DND-41 (cell line): ENCODE results near the gene CYP11A1.

ENCODE experiments used
- ATAC-seq: fragments of 200-7000 bp; cut with Tn5 transposase; 3 replicates; pipeline ENCODE4 v1.9.1; 2021; ENCODE audit warnings: low read depth; ENCODE audit not compliant: insufficient read depth
- DNase-seq: peaks from one replicate; pipeline ENCODE4 v3.0.0-alpha.2; 2020
- H2AFZ ChIP-seq: 2 replicates; pipeline ENCODE4 v1.6.0; 2012; ENCODE audit warnings: low read depth, low read length
- H3K27ac ChIP-seq: 2 replicates; pipeline ENCODE4 v1.5.1; 2012; ENCODE audit warnings: low read length, inconsistent platforms
- H3K27me3 ChIP-seq: fragments of 200-600 bp; sonication (generic); 2 replicates; pipeline ENCODE4 v1.6.0; 2012; ENCODE audit warnings: low read length, mild to moderate bottlenecking, inconsistent platforms; ENCODE audit not compliant: insufficient read depth, poor library complexity
- H3K36me3 ChIP-seq: 2 replicates; pipeline ENCODE4 v1.5.1; 2012; ENCODE audit warnings: low read length, inconsistent platforms; ENCODE audit not compliant: insufficient read depth
- H3K4me1 ChIP-seq: 2 replicates; pipeline ENCODE4 v1.5.1; 2012; ENCODE audit warnings: mild to moderate bottlenecking, low read length; ENCODE audit not compliant: insufficient read depth
- H3K4me2 ChIP-seq: 2 replicates; pipeline ENCODE4 v1.6.0; 2012; ENCODE audit warnings: mild to moderate bottlenecking, moderate library complexity, low read length, inconsistent platforms; ENCODE audit not compliant: insufficient read depth
- H3K4me3 ChIP-seq, 2 experiments: fragments of 200-600 bp in 1 of 2; shearing (Covaris generic) in 1 of 2; 2 replicates each; pipeline ENCODE4 v1.5.1; 2012 to 2016; ENCODE audit warnings: inconsistent platforms in 2 of 2, low read length in 2 of 2, mild to moderate bottlenecking in 2 of 2, low read depth in 1 of 2, moderate library complexity in 1 of 2
- H3K79me2 ChIP-seq: 2 replicates; pipeline ENCODE4 v1.6.0; 2012; ENCODE audit warnings: low read length, inconsistent platforms; ENCODE audit not compliant: insufficient read depth
- H3K9ac ChIP-seq: 2 replicates; pipeline ENCODE4 v1.6.0; 2012; ENCODE audit warnings: low read depth, mild to moderate bottlenecking, inconsistent platforms, low read length, moderate library complexity
- H3K9me3 ChIP-seq: 2 replicates; pipeline ENCODE4 v1.5.1; 2012; ENCODE audit warnings: low read length, moderate library complexity, mild to moderate bottlenecking, inconsistent platforms; ENCODE audit not compliant: insufficient read depth, severe bottlenecking
- H4K20me1 ChIP-seq: 2 replicates; pipeline ENCODE4 v1.6.0; 2012; ENCODE audit warnings: low read length; ENCODE audit not compliant: insufficient read depth
- CTCF ChIP-seq: IDR thresholded peaks from 2 replicates; pipeline ENCODE4 v1.5.1; 2012; ENCODE audit warnings: borderline replicate concordance, low read length, moderate library complexity, mild to moderate bottlenecking; ENCODE audit not compliant: poor library complexity, severe bottlenecking; ENCODE audit errors: extremely low read depth
- EZH2 ChIP-seq: IDR thresholded peaks from 3 replicates; pipeline ENCODE4 v1.6.1; 2012; ENCODE audit warnings: borderline replicate concordance, low read depth, mild to moderate bottlenecking, moderate library complexity, low read length, inconsistent platforms; ENCODE audit not compliant: severe bottlenecking

Gene CYP11A1

DNA sequence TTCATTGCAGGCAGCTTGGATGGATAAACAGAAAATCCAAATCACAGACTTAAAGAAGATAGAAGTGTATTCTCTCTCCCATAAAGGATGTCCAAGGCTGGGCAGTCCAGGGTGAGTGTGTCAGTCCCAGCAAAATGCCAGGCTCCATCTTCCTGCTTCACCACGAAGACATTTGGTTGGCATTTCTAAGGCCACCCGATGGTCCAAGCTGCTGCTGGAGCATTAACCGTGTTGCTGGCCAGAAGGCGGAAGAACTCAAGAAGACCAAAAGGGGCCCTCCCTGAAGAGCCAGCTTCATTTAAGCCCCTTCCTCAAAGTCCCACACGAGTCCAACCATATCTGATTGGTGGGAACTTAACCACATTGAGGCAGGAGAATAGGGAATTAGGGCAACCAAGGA lies 3.0 kb upstream of the CYP11A1 start:
- no peak overlapping the region for H3K4me2 ChIP-seq
- no peak for TF ChIP-seq EZH2
- no peak for TF ChIP-seq CTCF
- no peaks in the 10 kb centered on the region for H3K79me2 ChIP-seq
- no peak overlapping the region for H3K4me3 ChIP-seq
- ATAC-seq = no peak
- no peak overlapping the region for H2AFZ ChIP-seq
- DNase-seq = no peak
- H3K9me3 ChIP-seq = no peaks in the 10 kb centered on the region
- no peak overlapping the region for H3K9ac ChIP-seq
- H3K4me1 ChIP-seq = peaks cover 24% of the 10 kb centered on the region
- no peak overlapping the region for H3K27ac ChIP-seq
- H4K20me1 ChIP-seq = no peaks in the 10 kb centered on the region
- no peaks in the 10 kb centered on the region for H3K36me3 ChIP-seq
- peaks cover 21% of the 10 kb centered on the region for H3K27me3 ChIP-seq

GRCh38 chr15:74369756-74370155 lies 2.3 kb upstream of the CYP11A1 start:
- Histone ChIP-seq H3K27ac (no peak overlapping the region), H4K20me1 (no peaks in the 10 kb centered on the region), H3K4me3 (no peak overlapping the region), H3K4me2 (no peak overlapping the region), H2AFZ (no peak overlapping the region), H3K9me3 (no peaks in the 10 kb centered on the region), H3K4me1 (peaks cover 17% of the 10 kb centered on the region), H3K9ac (no peak overlapping the region), H3K27me3 (peaks cover 25% of the 10 kb centered on the region), H3K36me3 (no peaks in the 10 kb centered on the region), H3K79me2 (no peaks in the 10 kb centered on the region)
- TF ChIP-seq CTCF = no peak
- TF ChIP-seq EZH2 = no peak
- no peak for ATAC-seq
- DNase-seq = no peak

DNA sequence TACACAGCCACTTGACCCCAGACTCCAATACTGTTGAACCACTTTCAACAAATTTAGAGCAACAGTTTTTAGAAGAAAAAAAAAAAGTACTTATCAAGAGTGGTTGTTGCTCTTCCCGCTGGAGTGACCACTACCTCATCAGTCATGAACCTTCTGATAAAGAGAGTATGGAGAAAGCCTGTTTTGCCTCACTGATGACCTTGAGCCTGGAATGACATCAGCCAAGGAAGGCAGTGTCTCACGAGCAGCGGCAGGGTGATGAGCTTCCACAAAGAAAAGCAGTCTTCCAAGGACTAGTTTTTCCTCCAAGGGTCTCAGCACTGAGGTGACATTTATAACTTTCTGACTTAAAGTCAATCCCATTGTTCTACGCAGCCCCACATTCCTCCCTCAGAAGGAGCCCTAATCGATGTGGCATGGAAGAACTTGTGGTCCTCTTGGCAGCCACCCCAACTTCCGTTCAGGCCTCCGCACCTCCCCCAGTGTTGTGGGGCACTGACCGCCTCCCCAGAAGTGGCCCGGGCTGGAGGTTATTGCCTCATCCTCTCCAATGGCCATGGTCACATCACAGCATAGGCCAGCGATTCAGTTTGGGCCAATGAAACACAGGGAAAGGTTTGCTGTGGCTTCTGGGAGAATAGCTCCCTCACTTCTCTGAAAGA lies 1.8 kb upstream of the CYP11A1 start:
- Histone ChIP-seq H4K20me1 (no peaks in the 10 kb centered on the region), H3K4me1 (peaks cover 12% of the 10 kb centered on the region), H3K9me3 (no peaks in the 10 kb centered on the region), H3K27ac (no peak overlapping the region), H3K79me2 (no peaks in the 10 kb centered on the region), H3K36me3 (no peaks in the 10 kb centered on the region), H3K4me2 (no peak overlapping the region), H3K27me3 (peaks cover 25% of the 10 kb centered on the region), H2AFZ (no peak overlapping the region), H3K9ac (no peak overlapping the region), H3K4me3 (no peak overlapping the region)
- ATAC-seq (no peak), DNase-seq (no peak)
- no peak for TF ChIP-seq CTCF
- TF ChIP-seq EZH2 = no peak
